Upper lobe of right lung (tissue), 1 donor: ENCODE data around the gene PDE1C. TPM values are rescaled to one million over a fixed set of nuclear protein-coding genes. Genes with fewer than 3 reads are reported as not detected.

Source experiments
- ATAC-seq: fragments of 200-7000 bp; cut with Tn5 transposase; one replicate; pipeline ENCODE4 v1.9.1; 2020; ENCODE audit warnings: mild to moderate bottlenecking, moderate library complexity
- DNase-seq: peaks from one replicate; pipeline ENCODE4 v3.0.0-alpha.2; 2020
- H3K27ac ChIP-seq: fragments of 200-600 bp; one replicate; pipeline ENCODE4 v1.8.0; 2022
- H3K27me3 ChIP-seq: fragments of 200-600 bp; one replicate; pipeline ENCODE4 v1.8.0; 2022; ENCODE audit warnings: mild to moderate bottlenecking
- H3K36me3 ChIP-seq: fragments of 200-600 bp; one replicate; pipeline ENCODE4 v1.8.0; 2022
- H3K4me1 ChIP-seq: fragments of 200-600 bp; one replicate; pipeline ENCODE4 v1.8.0; 2022
- H3K4me3 ChIP-seq: fragments of 200-600 bp; one replicate; pipeline ENCODE4 v1.8.0; 2022; ENCODE audit warnings: mild to moderate bottlenecking
- H3K9me3 ChIP-seq: fragments of 200-600 bp; one replicate; pipeline ENCODE4 v1.8.0; 2022
- CTCF ChIP-seq: fragments of 200-600 bp; IDR thresholded peaks from one replicate; pipeline ENCODE4 v1.8.0; 2022; ENCODE audit warnings: antibody characterized with exemption
- intact Hi-C: fragments of 100-400 bp; cut with DNase I; formaldehyde crosslinking; loops from one replicate; pipeline ENCODE4 v1.11.0; 2022
- total RNA-seq: library from RNA; stranded (reverse); fragmentation: NEBNext Ultra II Directional; extraction: Animal tissue kit (Norgen Biotek cat#: 25700); gene quantifications from one replicate; pipeline ENCODE4 v1.2.1, GENCODE V29; 2021
- donor health status: DM: no; HTN: yes; CAD: no; lungs with severe emphysema.

PDE1C gene
- total RNA-seq, 1 donor from 2014 or later: 13.0 TPM

GRCh38 chr7:31940167-31940566, 130.0 kb downstream of the PDE1C start:
- H3K27me3 ChIP-seq: no peaks in the 10 kb centered on the region
- ATAC-seq: no peak
- intact Hi-C loops: no loop called here

GRCh38 chr7:31939076-31939475, 131.1 kb downstream of the PDE1C start:
- TF ChIP-seq CTCF: no peak
- DNase-seq: no peak
- H3K27me3 ChIP-seq: no peaks in the 10 kb centered on the region
- no peak overlapping the region for H3K27ac ChIP-seq
- no peaks in the 10 kb centered on the region for H3K9me3 ChIP-seq
- H3K4me1 ChIP-seq: no peaks in the 10 kb centered on the region
- no peak for ATAC-seq
- H3K4me3 ChIP-seq: no peak overlapping the region
- intact Hi-C loops: no loop called here
- H3K36me3 ChIP-seq: no peaks in the 10 kb centered on the region

More at GRCh38 chr7:31940167-31940566, 130.0 kb downstream of the PDE1C start:
- TF ChIP-seq CTCF: no peak
- no peaks in the 10 kb centered on the region for H3K36me3 ChIP-seq
- no peak overlapping the region for H3K27ac ChIP-seq
- H3K4me3 ChIP-seq: no peak overlapping the region
- no peak for DNase-seq
- H3K9me3 ChIP-seq: no peaks in the 10 kb centered on the region
- H3K4me1 ChIP-seq: no peaks in the 10 kb centered on the region

GRCh38 chr7:31938650-31939049, 131.6 kb downstream of the PDE1C start:
- no peaks in the 10 kb centered on the region for H3K36me3 ChIP-seq
- intact Hi-C loops: no loop called here
- no peaks in the 10 kb centered on the region for H3K27me3 ChIP-seq
- no peaks in the 10 kb centered on the region for H3K9me3 ChIP-seq
- no peak overlapping the region for H3K27ac ChIP-seq
- ATAC-seq: no peak
- no peak for TF ChIP-seq CTCF
- no peak overlapping the region for H3K4me3 ChIP-seq
- no peak for DNase-seq
- H3K4me1 ChIP-seq: no peaks in the 10 kb centered on the region

GRCh38 chr7:31937982-31938381, 132.2 kb downstream of the PDE1C start:
- intact Hi-C loops: no loop called here
- no peak for DNase-seq
- no peaks in the 10 kb centered on the region for H3K36me3 ChIP-seq

GRCh38 chr7:31935124-31936054, 134.8 kb downstream of the PDE1C start:
- intact Hi-C loops: no loop called here
- Histone ChIP-seq H3K9me3 (no peaks in the 10 kb centered on the region), H3K4me1 (no peaks in the 10 kb centered on the region), H3K4me3 (no peak overlapping the region), H3K27ac (no peak overlapping the region), H3K27me3 (no peaks in the 10 kb centered on the region), H3K36me3 (no peaks in the 10 kb centered on the region)
- no peak for DNase-seq
- TF ChIP-seq CTCF: no peak
- ATAC-seq: no peak

More at GRCh38 chr7:31937982-31938381, 132.2 kb downstream of the PDE1C start:
- no peak overlapping the region for H3K4me3 ChIP-seq
- H3K27ac ChIP-seq: no peak overlapping the region
- no peak for ATAC-seq
- no peak for TF ChIP-seq CTCF
- H3K4me1 ChIP-seq: no peaks in the 10 kb centered on the region
- no peaks in the 10 kb centered on the region for H3K9me3 ChIP-seq
- H3K27me3 ChIP-seq: no peaks in the 10 kb centered on the region
